Heart right ventricle (tissue), 16 donors: ENCODE results near the gene PAPOLG. TPM values are rescaled to one million over a fixed set of nuclear protein-coding genes. Genes with fewer than 3 reads are reported as not detected.

Experiments used
- ATAC-seq, 8 donors: fragments of 200-7000 bp; cut with Tn5 transposase; one replicate each; pipeline ENCODE4 v1.9.1; 2020; ENCODE audit warnings: mild to moderate bottlenecking in 8 of 8, moderate library complexity in 8 of 8, moderate number of reproducible peaks in 1 of 8
- DNase-seq, 2 donors: peaks; one replicate each; pipeline ENCODE4 v3.0.0-alpha.2; 2020
- H3K27ac ChIP-seq, 10 donors: fragments of 200-600 bp; sonication (generic) in 2 of 10; one replicate each; pipeline versions ENCODE4 v1.5.0 to v1.8.0; 2020 to 2022; ENCODE audit warnings: mild to moderate bottlenecking in 3 of 10
- H3K27me3 ChIP-seq, 7 donors: fragments of 200-600 bp; one replicate each; pipeline ENCODE4 v1.8.0; 2021 to 2022; ENCODE audit warnings: mild to moderate bottlenecking in 2 of 7
- H3K36me3 ChIP-seq, 9 donors: fragments of 200-600 bp; sonication (generic) in 1 of 9; one replicate each; pipeline versions ENCODE4 v1.5.0 to v1.8.0; 2020 to 2022; ENCODE audit warnings: mild to moderate bottlenecking in 2 of 9
- H3K4me1 ChIP-seq, 9 donors: fragments of 200-600 bp; sonication (generic) in 1 of 9; one replicate each; pipeline versions ENCODE4 v1.5.0 to v1.8.0; 2020 to 2022; ENCODE audit warnings: mild to moderate bottlenecking in 4 of 9
- H3K4me3 ChIP-seq, 10 donors: fragments of 200-600 bp; sonication (generic) in 2 of 10; one replicate each; pipeline versions ENCODE4 v1.5.0 to v1.8.0; 2020 to 2022; ENCODE audit warnings: mild to moderate bottlenecking in 7 of 10, moderate library complexity in 2 of 10
- H3K9me3 ChIP-seq, 11 donors: fragments of 200-600 bp in 10 of 11; sonication (generic) in 2 of 11; one replicate each; pipeline versions ENCODE4 v1.5.0 to v1.8.0; 2013 to 2022; ENCODE audit warnings: mild to moderate bottlenecking in 2 of 11, control low read depth in 1 of 11, moderate library complexity in 1 of 11
- CTCF ChIP-seq, 9 donors: fragments of 200-600 bp; sonication (generic) in 2 of 9; IDR thresholded peaks; one replicate each; pipeline versions ENCODE4 v1.5.0 to v1.8.0; 2021 to 2022; ENCODE audit warnings: antibody characterized with exemption in 9 of 9, mild to moderate bottlenecking in 5 of 9, moderate library complexity in 1 of 9
- whole genome bisulfite sequencing, 2 donors: extraction: QIAGEN DNeasy Blood & Tissue Kit; methylation state at CpG; one replicate each; pipeline ENCODE4 v1.1.7; 2013; ENCODE audit warnings: inconsistent platforms in 1 of 2; 5-methylcytosine and 5-hydroxymethylcytosine counted together
- intact Hi-C, 10 donors: fragments of 100-400 bp; cut with DNase I; formaldehyde crosslinking; loops; one replicate each; pipeline versions ENCODE4 v1.11.1 to v1.14.2; 2022
- polyA plus RNA-seq, 2 donors: library from polyadenylated mRNA; stranded (reverse); fragments of 200-250 nt; gene quantifications; one replicate each; pipeline ENCODE4 v1.2.3, GENCODE V29; 2013
- total RNA-seq, 10 donors: library from RNA; stranded (reverse); fragmentation: NEBNext Ultra II Directional in 3 of 10; extraction: Animal tissue kit (Norgen Biotek cat#: 25700) in 3 of 10; gene quantifications; one replicate each; pipeline versions ENCODE4 v1.2.1 to v1.2.4, GENCODE V29; 2021 to 2023
- donor health status: Arrhythmogenic right ventricular cardiomyopathy.
- donor health status: ischemic (EF 13 %, LVEDD 7.1; RV severe dilation, severe dysfunction).
- donor health status: healthy with polysubstance abuse.
- donor health status: DM: no; HTN: yes; CAD: no.
- donor health status: DM: no; HTN: no; CAD: no.
- donor health status: ischemic (EF 25% LVEDD 6.9; RV normal size, moderate dysfunction).
- donor health status: ischemic (EF 25% LVEDD 5.7; RV mildly dilated, moderate dysfunction).
- donor health status: healthy.
- donor health status: DM: yes; HTN: yes; CAD: no.
- donor health status: Ischemic cardiomyopathy.
- donor health status: ischemic (EF 35%, LVEDD 5.7; RV mildly dilated, moderate dysfunction).
- donor health status: nonischemic (EF 11% LVEDD 7.7; RV severe dilation, severe dysfunction).
- donor health status: DM: yes; HTN: yes; CAD: no.
- donor health status: PGD.
- donor health status: ischemic (EF 29% LVEDD 5.4; RV normal size, mild dysfunction).
- donor health status: nonischemic (EF 23%, LVEDD 6.1; RV moderate dilation, normal function).

The PAPOLG gene
- total and polyA plus RNA-seq, 12 donors = 2.7 to 11.9 (median 8.4) TPM

GRCh38 chr2:60745761-60746160 is 10.3 kb upstream of the PAPOLG start:
- intact Hi-C loops = no loop called here
- Histone ChIP-seq H3K4me3 (no peak overlapping the region), H3K9me3 (no peaks in the 10 kb centered on the region), H3K4me1 (peaks cover 0 to 8% (median 0%) of the 10 kb centered on the region in 9 donors), H3K27me3 (peaks cover 0 to 5% (median 0%) of the 10 kb centered on the region in 7 donors), H3K36me3 (no peaks in the 10 kb centered on the region), H3K27ac (no peak overlapping the region)
- WGBS, 2 donors = 69 to 77% methylated on average over 7 of the region's 7 CpGs
- no peak for TF ChIP-seq CTCF (IDR thresholded peaks at IDR 0.05)
- peak in 1 of 8 donors; percentile 34 for ATAC-seq
- DNase-seq = no peak

GRCh38 chr2:60746318-60746717 is 9.8 kb upstream of the PAPOLG start:
- Histone ChIP-seq H3K4me1 (peaks cover 0 to 8% (median 0%) of the 10 kb centered on the region in 9 donors), H3K27me3 (peaks cover 0 to 5% (median 0%) of the 10 kb centered on the region in 7 donors), H3K9me3 (no peaks in the 10 kb centered on the region), H3K36me3 (no peaks in the 10 kb centered on the region), H3K4me3 (no peak overlapping the region), H3K27ac (no peak overlapping the region)
- peak in 2 of 8 donors; percentile 34 to 75 for ATAC-seq
- TF ChIP-seq CTCF (IDR thresholded peaks at IDR 0.05) = no peak
- DNase-seq = no peak
- intact Hi-C loops = no loop called here
- 65 to 72% methylated on average over 8 of the region's 8 CpGs for WGBS, 2 donors

- intact Hi-C loops = loop anchor here in 1 of 10 donors (5.0 kb wide), 1 partner anchor 123 kb away; the partner anchor contains the start of gene REL
- ATAC-seq = no peak
- H3K36me3 ChIP-seq = peaks cover 0 to 56% (median 26%) of the 10 kb centered on the region in 9 donors
- no peak for DNase-seq
- peaks cover 0 to 28% (median 18%) of the 10 kb centered on the region in 9 donors for H3K4me1 ChIP-seq
- no peak for TF ChIP-seq CTCF (IDR thresholded peaks at IDR 0.05)
- H3K27ac ChIP-seq = no peak overlapping the region
- WGBS, 2 donors = 59 to 72% methylated on average over 1 of the region's 1 CpG
- no peaks in the 10 kb centered on the region for H3K9me3 ChIP-seq
- no peaks in the 10 kb centered on the region for H3K27me3 ChIP-seq
- H3K4me3 ChIP-seq = no peak overlapping the region
Measured at GRCh38 chr2:60759654-60760053, 3.6 kb downstream of the PAPOLG start.

GRCh38 chr2:60764736-60765534 is 8.9 kb downstream of the PAPOLG start:
- intact Hi-C loops = no loop called here
- H3K27me3 ChIP-seq = no peaks in the 10 kb centered on the region
- ATAC-seq = no peak
- no peak for TF ChIP-seq CTCF (IDR thresholded peaks at IDR 0.05)
- H3K27ac ChIP-seq = no peak overlapping the region
- no peaks in the 10 kb centered on the region for H3K9me3 ChIP-seq
- H3K4me3 ChIP-seq = no peak overlapping the region
- no peak for DNase-seq
- H3K36me3 ChIP-seq = peaks cover 0 to 100% (median 37%) of the 10 kb centered on the region in 9 donors
- H3K4me1 ChIP-seq = no peaks in the 10 kb centered on the region
- 79 to 90% methylated on average over 3 of the region's 3 CpGs for WGBS, 2 donors
